Left colon (tissue), 2 donors: ENCODE measurements around the gene RTP5. TPM values are rescaled to one million over a fixed set of nuclear protein-coding genes. Genes with fewer than 3 reads are reported as not detected.
"Not testable (repeated sequence)": the region's sequence is repeated elsewhere in the genome, so short reads cannot be mapped to it uniquely, and the experiment has no call there.

Experiments used
- ATAC-seq: fragments of 200-7000 bp; cut with Tn5 transposase; one replicate; pipeline ENCODE4 v1.9.1; 2020; ENCODE audit warnings: mild to moderate bottlenecking, moderate library complexity
- DNase-seq, 2 donors: peaks; one replicate each; pipeline ENCODE4 v3.0.0-alpha.2; 2020
- intact Hi-C, 2 donors: fragments of 100-400 bp; cut with DNase I in 1 of 2; cut with micrococcal nuclease in 1 of 2; formaldehyde crosslinking; loops; one replicate each; pipeline versions ENCODE4 v1.11.2 to v1.14.0; 2022; cut with DNase I, micrococcal nuclease
- total RNA-seq, 2 donors: library from RNA; stranded (reverse); fragmentation: NEBNext Ultra II Directional; extraction: Animal tissue kit (Norgen Biotek cat#: 25700); gene quantifications; one replicate each; pipeline ENCODE4 v1.2.1, GENCODE V29; 2021
- donor health status: DM: no; HTN: no; CAD: no.
- donor health status: DM: yes; HTN: yes; CAD: no.

Gene RTP5
- total RNA-seq, 2 donors from 2014 or later = not detected

- DNase-seq (no peak), ATAC-seq (no peak)
- intact Hi-C loops = no loop called here
Measured at GRCh38 chr2:241905716-241906377, 36.3 kb downstream of the RTP5 start.

GRCh38 chr2:241906378-241906770, 36.8 kb downstream of the RTP5 start:
- intact Hi-C loops, ATAC-seq, DNase-seq: not testable (repeated sequence)

GRCh38 chr2:241906826-241907570, 37.5 kb downstream of the RTP5 start:
- ATAC-seq (no peak), DNase-seq (no peak)
- intact Hi-C loops = no loop called here

GRCh38 chr2:241907831-241908230, 38.3 kb downstream of the RTP5 start:
- intact Hi-C loops, ATAC-seq, DNase-seq: not testable (repeated sequence)

- intact Hi-C loops = no loop called here
- no peak for DNase-seq
- ATAC-seq = no peak
Measured at GRCh38 chr2:241908686-241909420, 39.3 kb downstream of the RTP5 start.

GRCh38 chr2:241909769-241910168, 40.2 kb downstream of the RTP5 start:
- ATAC-seq (no peak), DNase-seq (no peak)
- intact Hi-C loops = no loop called here

GRCh38 chr2:241910604-241911520, 41.3 kb downstream of the RTP5 start:
- DNase-seq = no peak
- ATAC-seq = no peak

GRCh38 chr2:241911551-241911950, 42.0 kb downstream of the RTP5 start:
- no peak for ATAC-seq
- DNase-seq = no peak
- intact Hi-C loops = no loop called here

More at GRCh38 chr2:241910604-241911520, 41.3 kb downstream of the RTP5 start:
- intact Hi-C loops = no loop called here

GRCh38 chr2:241912021-241912555, 42.6 kb downstream of the RTP5 start:
- no peak for ATAC-seq
- DNase-seq = no peak
- intact Hi-C loops = no loop called here

- intact Hi-C loops = no loop called here
- ATAC-seq = no peak
- DNase-seq = no peak
Measured at GRCh38 chr2:241913703-241914102, 44.2 kb downstream of the RTP5 start.

- no peak for DNase-seq
- ATAC-seq = no peak
- intact Hi-C loops = no loop called here
Measured at GRCh38 chr2:241914542-241914941, 45.0 kb downstream of the RTP5 start.

GRCh38 chr2:241921631-241922030, 52.1 kb downstream of the RTP5 start:
- intact Hi-C loops, ATAC-seq, DNase-seq: not testable (repeated sequence)

- no peak for DNase-seq
Measured at GRCh38 chr2:241922411-241922810, 52.9 kb downstream of the RTP5 start.

GRCh38 chr2:241922816-241923601, 53.5 kb downstream of the RTP5 start:
- intact Hi-C loops, DNase-seq, ATAC-seq: not testable (repeated sequence)

More at GRCh38 chr2:241922411-241922810, 52.9 kb downstream of the RTP5 start:
- no peak for ATAC-seq
- intact Hi-C loops = no loop called here
